ENCODE results near the gene SECTM1.

The SECTM1 gene

DNA sequence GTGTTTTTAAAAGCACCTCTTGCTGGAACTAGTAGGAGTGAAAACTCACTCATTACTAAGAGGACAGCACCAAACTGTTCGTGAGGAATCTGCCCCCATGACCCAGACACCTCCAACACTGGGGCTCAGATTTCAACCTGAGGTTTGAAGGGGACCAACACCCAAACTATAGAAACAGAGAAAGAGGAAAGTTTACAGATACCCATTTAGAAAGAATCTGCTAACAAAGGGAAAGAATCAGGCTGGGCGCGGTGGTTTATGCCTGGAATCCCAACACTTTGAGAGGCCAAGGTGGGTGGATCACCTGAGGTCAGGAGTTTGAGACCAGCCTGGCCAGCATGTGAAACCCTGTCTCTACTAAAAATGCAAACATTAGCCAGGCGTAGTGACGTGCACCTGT is 56.6 kb downstream of the SECTM1 start:
- H3K9me3 ChIP-seq (ENCODE audit: control insufficient read depth, low read length) = no peaks in the 10 kb centered on the region
- no peak overlapping the region for H2AFZ ChIP-seq
- no peaks in the 10 kb centered on the region for H3K27me3 ChIP-seq (ENCODE audit: control insufficient read depth, insufficient read depth, low read length)
- no peaks in the 10 kb centered on the region for H3K36me3 ChIP-seq (ENCODE audit: control insufficient read depth, insufficient read depth, low read length)
- no peak overlapping the region for H3K4me2 ChIP-seq (ENCODE audit: low read length)
- TF ChIP-seq, protein P1, sequence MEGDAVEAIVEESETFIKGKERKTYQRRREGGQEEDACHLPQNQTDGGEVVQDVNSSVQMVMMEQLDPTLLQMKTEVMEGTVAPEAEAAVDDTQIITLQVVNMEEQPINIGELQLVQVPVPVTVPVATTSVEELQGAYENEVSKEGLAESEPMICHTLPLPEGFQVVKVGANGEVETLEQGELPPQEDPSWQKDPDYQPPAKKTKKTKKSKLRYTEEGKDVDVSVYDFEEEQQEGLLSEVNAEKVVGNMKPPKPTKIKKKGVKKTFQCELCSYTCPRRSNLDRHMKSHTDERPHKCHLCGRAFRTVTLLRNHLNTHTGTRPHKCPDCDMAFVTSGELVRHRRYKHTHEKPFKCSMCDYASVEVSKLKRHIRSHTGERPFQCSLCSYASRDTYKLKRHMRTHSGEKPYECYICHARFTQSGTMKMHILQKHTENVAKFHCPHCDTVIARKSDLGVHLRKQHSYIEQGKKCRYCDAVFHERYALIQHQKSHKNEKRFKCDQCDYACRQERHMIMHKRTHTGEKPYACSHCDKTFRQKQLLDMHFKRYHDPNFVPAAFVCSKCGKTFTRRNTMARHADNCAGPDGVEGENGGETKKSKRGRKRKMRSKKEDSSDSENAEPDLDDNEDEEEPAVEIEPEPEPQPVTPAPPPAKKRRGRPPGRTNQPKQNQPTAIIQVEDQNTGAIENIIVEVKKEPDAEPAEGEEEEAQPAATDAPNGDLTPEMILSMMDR (IDR thresholded peaks at IDR 0.05) = no peak
- H3K79me2 ChIP-seq = peaks cover 15% of the 10 kb centered on the region
- H3K9ac ChIP-seq = no peak overlapping the region
- H3K4me3 ChIP-seq (ENCODE audit: low read depth, low read length) = no peak overlapping the region
- no peaks in the 10 kb centered on the region for H3K4me1 ChIP-seq
- no peak overlapping the region for H3K27ac ChIP-seq

DNA sequence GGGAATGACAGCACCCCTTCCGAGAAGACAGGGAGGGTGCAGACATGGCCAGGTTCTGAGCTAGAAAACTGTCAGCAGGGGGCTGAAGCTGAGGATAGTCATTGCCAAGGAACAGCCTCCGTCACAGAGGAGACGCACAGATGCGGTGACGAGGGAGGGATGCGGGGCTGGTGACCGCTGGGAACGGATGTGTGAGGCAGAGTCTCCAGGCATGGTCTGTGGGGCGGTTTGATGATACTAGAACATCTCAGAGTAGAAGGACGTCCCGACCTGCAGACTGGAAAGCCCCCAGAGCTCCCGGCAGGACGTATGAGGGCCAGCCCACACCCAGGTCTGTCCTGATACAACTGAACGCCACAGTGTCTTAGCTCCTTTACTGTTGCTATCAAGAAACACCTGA is 58.2 kb downstream of the SECTM1 start:
- no peak overlapping the region for H3K4me3 ChIP-seq (ENCODE audit: low read depth, low read length)
- peaks cover 13% of the 10 kb centered on the region for H3K4me1 ChIP-seq
- no peak overlapping the region for H2AFZ ChIP-seq
- peaks cover 31% of the 10 kb centered on the region for H3K79me2 ChIP-seq
- H3K27ac ChIP-seq = no peak overlapping the region
- TF ChIP-seq, protein P1 (IDR thresholded peaks at IDR 0.05) = no peak
- no peak overlapping the region for H3K9ac ChIP-seq
- H3K36me3 ChIP-seq (ENCODE audit: control insufficient read depth, insufficient read depth, low read length) = no peaks in the 10 kb centered on the region
- H3K4me2 ChIP-seq (ENCODE audit: low read length) = no peak overlapping the region
- no peaks in the 10 kb centered on the region for H3K27me3 ChIP-seq (ENCODE audit: control insufficient read depth, insufficient read depth, low read length)
- H3K9me3 ChIP-seq (ENCODE audit: control insufficient read depth, low read length) = no peaks in the 10 kb centered on the region

DNA sequence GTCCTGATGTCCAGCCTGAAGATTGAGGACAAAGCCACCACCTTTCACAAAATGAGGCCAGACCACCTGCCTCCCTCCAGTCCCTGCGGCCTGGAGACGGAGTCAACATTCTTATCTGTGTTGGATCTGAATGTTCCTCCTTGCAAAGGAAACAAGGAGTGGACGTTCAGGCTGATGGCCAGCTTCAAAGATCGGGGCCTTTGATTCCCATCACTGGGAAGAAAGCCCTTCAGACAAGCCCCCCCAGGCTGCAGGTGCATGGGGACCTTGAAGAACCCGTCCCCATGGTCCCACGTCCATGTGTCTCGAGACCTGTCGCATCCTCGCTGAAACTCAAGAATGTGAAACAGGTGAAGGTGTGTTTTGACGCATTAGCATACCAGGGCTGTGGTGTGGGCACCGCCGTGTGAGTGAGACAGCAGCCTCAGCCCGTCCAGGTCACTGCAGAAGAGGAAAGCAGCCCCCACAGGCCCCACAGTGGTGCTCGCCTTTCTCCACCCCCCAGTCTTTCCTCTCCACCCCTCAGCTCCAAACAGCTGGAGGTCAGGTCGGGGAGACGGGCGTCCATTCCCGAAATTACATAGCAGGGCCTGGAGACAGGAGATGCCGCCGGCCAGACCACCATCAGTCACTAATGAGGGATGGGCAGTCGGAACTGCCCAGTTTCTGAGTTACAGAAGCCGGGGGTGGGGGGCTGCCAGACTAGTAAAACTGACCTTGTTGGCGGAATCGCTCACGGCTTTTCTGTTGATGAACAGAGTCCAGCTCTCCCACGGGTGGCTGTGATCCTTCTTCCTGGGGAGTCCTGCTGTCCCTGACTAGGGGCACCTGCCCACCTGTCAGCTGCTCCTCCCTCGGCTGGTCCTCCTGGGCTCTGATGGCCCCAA is 59.2 kb downstream of the SECTM1 start:
- Histone ChIP-seq H3K4me2 (ENCODE audit: low read length) (peak overlapping the region; percentile 99), H3K27ac (peak overlapping the region; percentile 98), H3K79me2 (peaks cover 40% of the 10 kb centered on the region), H3K4me3 (ENCODE audit: low read depth, low read length) (peak overlapping the region; percentile 79), H3K9ac (peak overlapping the region; percentile 65), H3K9me3 (ENCODE audit: control insufficient read depth, low read length) (no peaks in the 10 kb centered on the region), H2AFZ (peak overlapping the region; percentile 100), H3K27me3 (ENCODE audit: control insufficient read depth, insufficient read depth, low read length) (no peaks in the 10 kb centered on the region), H3K36me3 (ENCODE audit: control insufficient read depth, insufficient read depth, low read length) (no peaks in the 10 kb centered on the region), H3K4me1 (peaks cover 18% of the 10 kb centered on the region)
- TF ChIP-seq, protein P1 (IDR thresholded peaks at IDR 0.05) = no peak

DNA sequence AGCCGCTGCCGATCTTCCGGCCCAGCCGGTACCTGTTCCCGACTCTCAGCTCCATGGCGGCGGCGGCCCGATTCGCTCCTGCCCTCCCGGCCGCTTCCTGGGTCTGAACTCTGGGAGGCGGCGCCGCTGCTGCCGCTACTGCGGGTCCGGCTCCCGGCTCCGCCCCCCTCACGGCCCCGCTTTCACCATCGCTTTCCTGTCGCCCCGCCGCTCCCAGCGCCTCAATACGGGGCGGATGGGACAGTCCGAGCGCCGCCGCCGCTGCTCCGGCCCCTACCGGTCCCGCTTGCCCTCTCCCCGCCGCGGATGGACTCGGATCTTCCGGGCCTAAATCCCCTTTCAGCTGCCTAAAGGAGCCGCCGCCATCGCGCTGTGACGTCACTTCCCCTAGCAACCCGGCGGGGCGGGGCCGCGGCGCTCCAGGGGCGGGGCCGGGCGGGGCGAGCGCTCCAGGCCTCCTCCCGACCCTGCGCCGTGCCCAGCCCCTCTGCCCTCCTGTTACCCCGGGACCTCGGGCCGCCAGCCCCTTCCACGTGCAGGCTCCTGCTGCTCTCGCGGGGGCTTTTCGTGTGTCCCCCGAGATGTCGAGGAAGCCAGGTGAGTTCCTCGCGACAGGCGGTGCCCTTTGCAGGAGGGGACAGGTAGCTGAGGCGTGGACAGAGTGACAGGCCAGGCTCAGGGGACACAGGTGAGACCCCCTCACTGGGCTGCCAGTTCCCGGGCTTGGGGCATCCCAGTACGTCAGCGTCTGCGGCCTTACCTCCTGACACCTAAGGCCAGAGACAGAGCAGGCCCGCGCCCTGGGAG is 60.0 kb downstream of the SECTM1 start, which contains the start of gene CSNK1D:
CSNK1D (minus strand) TSS at position 374 of the 807 bp plus-strand sequence; CDS start at position 55, 319 bp downstream.
- Histone ChIP-seq H3K27ac (peak within 1 kb of the TSS; percentile 98), H3K27me3 (ENCODE audit: control insufficient read depth, insufficient read depth, low read length) (no peaks in the 10 kb centered on the region), H3K4me1 (peaks cover 21% of the 10 kb centered on the region), H3K4me2 (ENCODE audit: low read length) (peak within 1 kb of the TSS; percentile 99), H3K9ac (peak within 1 kb of the TSS; percentile 98), H3K4me3 (ENCODE audit: low read depth, low read length) (peak within 1 kb of the TSS; percentile 79), H3K36me3 (ENCODE audit: control insufficient read depth, insufficient read depth, low read length) (no peaks in the 10 kb centered on the region), H3K79me2 (peaks cover 43% of the 10 kb centered on the region), H2AFZ (peak within 1 kb of the TSS; percentile 100), H3K9me3 (ENCODE audit: control insufficient read depth, low read length) (no peaks in the 10 kb centered on the region)
- TF ChIP-seq, protein P1 (IDR thresholded peaks at IDR 0.05) = no peak
